ENCODE measurements around the gene RANBP3L.
"Not testable (repeated sequence)": the region's sequence is repeated elsewhere in the genome, so short reads cannot be mapped to it uniquely, and the experiment has no call there.

The RANBP3L gene

DNA sequence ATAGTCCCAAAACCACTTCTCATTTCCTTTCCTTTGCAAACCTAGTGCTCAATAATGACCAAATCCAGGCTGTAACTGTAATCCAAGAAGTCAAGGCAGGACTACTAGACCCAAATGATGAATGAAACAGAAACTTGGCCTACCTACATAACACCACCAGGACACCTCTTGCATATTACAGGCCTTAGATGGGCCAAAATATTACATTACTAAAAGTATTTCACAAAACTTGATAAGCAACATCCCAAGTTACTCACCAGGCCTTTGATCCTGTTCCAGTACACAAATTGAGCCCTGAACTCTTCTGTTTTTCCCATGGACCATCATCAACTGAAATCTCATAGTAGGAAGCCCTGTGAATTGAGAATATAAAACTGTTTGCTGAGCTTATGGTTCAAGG lies 94.8 kb downstream of the RANBP3L start:
- no peak for DNase-seq (ENCODE audit: low read depth)

- no peak for DNase-seq (ENCODE audit: low read depth)
Measured at GRCh38 chr5:36205329-36205728, 96.4 kb downstream of the RANBP3L start.

DNA sequence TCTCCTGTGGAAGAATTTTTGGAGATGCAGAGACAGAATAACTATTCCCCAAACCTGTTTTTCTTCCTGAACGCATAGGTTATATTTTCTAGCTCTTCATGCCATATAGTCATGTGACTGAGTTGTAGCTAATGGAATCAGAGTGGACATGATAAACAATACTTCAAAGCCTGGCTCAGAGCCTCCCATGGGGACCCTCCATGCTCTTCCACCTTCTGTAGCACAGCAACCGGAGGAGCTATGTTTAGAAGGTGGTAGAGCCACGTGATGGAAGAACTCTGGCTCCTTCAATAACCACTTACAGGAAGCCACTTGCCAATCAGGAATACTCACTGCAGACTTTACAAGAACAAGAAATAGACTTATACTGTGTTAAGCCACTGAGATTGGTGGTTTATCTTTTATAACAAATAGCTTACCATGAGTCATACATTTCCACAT lies 99.2 kb downstream of the RANBP3L start:
- DNase-seq (ENCODE audit: low read depth) = no peak

- DNase-seq (ENCODE audit: low read depth) = no peak
Measured at GRCh38 chr5:36200513-36200912, 101.2 kb downstream of the RANBP3L start.

- no peak for DNase-seq (ENCODE audit: low read depth)
Measured at GRCh38 chr5:36199620-36200019, 102.1 kb downstream of the RANBP3L start.

- not testable (repeated sequence) for DNase-seq (ENCODE audit: low read depth)
Measured at GRCh38 chr5:36198783-36199182, 102.9 kb downstream of the RANBP3L start.

All from activated T-cell treated with anti-CD3 and anti-CD28 coated beads for 24 hours (primary cell).